Brain microvascular endothelial cell (primary cell): ENCODE data around the gene PTEN.
A peak's percentile ranks its signal among the peaks of the same experiment; 100 is the strongest.

Experiments used
- DNase-seq: peaks from one replicate; pipeline ENCODE4 v3.0.0-alpha.2; 2020
- H3K27ac ChIP-seq: fragments of 250-450 bp; sonication (Bioruptor Pico); 2 replicates; pipeline ENCODE4 v1.5.1; 2020; ENCODE audit warnings: mild to moderate bottlenecking, moderate library complexity
- H3K27me3 ChIP-seq: fragments of 250-450 bp; sonication (Bioruptor Pico); replicated peaks from 2 replicates; pipeline ENCODE4 v1.5.1; 2020; ENCODE audit warnings: mild to moderate bottlenecking
- H3K36me3 ChIP-seq: fragments of 250-450 bp; sonication (Bioruptor Pico); replicated peaks from 2 replicates; pipeline ENCODE4 v1.5.1; 2020; ENCODE audit warnings: mild to moderate bottlenecking
- H3K4me3 ChIP-seq: 2 replicates; pipeline ENCODE4 v1.5.1; 2011; ENCODE audit warnings: low read depth, mild to moderate bottlenecking, control low read depth, low read length, moderate library complexity
- in situ Hi-C: cut with HindIII; loops from 2 replicates; pipeline ENCODE4 v1.10.0; 2017; ENCODE audit warnings: low sequenced_read_pairs, low pct_ligation_motif_present
- TF ChIP-seq, protein P1 (sequence below): IDR thresholded peaks from 2 replicates; pipeline ENCODE4 v1.5.1; 2011; ENCODE audit warnings: low read depth, mild to moderate bottlenecking, moderate library complexity, low read length, control low read depth, inconsistent platforms; ENCODE audit errors: missing control alignments

The PTEN gene

DNA sequence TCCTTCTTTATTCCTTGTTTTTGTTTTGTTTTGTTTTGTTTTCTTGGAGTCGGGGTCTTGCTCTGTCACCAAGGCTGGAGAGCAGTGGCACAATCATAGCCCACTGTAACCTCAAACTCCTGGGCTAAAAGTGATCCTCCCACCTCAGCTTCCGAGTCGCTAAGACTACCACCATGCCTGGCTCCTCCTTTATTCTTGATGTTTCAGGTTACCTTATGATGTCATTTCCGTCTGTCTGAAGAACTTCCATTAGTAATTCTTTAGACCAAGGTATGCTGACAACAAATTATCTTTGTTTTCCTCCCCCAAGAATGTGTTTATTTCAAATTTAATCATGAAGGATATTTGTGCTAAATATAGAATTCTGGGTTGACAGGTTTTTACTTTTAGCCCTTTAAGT is 27.3 kb upstream of the PTEN start:
- no peak for DNase-seq
- in situ Hi-C loops = no loop called here
- H3K36me3 ChIP-seq = no peaks in the 10 kb centered on the region
- TF ChIP-seq, protein P1, sequence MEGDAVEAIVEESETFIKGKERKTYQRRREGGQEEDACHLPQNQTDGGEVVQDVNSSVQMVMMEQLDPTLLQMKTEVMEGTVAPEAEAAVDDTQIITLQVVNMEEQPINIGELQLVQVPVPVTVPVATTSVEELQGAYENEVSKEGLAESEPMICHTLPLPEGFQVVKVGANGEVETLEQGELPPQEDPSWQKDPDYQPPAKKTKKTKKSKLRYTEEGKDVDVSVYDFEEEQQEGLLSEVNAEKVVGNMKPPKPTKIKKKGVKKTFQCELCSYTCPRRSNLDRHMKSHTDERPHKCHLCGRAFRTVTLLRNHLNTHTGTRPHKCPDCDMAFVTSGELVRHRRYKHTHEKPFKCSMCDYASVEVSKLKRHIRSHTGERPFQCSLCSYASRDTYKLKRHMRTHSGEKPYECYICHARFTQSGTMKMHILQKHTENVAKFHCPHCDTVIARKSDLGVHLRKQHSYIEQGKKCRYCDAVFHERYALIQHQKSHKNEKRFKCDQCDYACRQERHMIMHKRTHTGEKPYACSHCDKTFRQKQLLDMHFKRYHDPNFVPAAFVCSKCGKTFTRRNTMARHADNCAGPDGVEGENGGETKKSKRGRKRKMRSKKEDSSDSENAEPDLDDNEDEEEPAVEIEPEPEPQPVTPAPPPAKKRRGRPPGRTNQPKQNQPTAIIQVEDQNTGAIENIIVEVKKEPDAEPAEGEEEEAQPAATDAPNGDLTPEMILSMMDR = no peak
- no peak overlapping the region for H3K27ac ChIP-seq
- H3K4me3 ChIP-seq = no peak overlapping the region
- H3K27me3 ChIP-seq = no peaks in the 10 kb centered on the region

DNA sequence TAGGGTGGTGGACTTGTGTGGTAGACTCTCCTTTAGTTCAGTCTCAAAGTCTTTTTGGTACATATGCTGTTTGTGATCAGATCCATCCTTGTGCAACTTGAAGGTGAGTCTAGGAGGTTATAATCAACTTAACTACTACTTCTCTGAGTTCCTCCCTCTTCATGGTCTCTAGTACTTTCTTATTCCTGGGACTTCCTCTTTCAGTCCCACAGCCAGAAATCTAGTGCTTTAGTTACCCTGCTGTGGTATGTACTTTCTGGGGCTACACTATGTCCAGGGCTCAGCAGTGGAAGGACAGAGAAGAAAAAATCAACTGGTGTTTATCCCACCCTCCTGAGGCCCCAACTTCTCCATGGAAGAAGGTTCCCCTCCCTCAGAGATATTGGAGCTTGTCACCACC is 26.0 kb upstream of the PTEN start:
- H3K36me3 ChIP-seq = no peaks in the 10 kb centered on the region
- TF ChIP-seq, protein P1 = no peak
- H3K4me3 ChIP-seq = no peak overlapping the region
- DNase-seq = no peak
- in situ Hi-C loops = no loop called here
- no peak overlapping the region for H3K27ac ChIP-seq
- H3K27me3 ChIP-seq = no peaks in the 10 kb centered on the region

DNA sequence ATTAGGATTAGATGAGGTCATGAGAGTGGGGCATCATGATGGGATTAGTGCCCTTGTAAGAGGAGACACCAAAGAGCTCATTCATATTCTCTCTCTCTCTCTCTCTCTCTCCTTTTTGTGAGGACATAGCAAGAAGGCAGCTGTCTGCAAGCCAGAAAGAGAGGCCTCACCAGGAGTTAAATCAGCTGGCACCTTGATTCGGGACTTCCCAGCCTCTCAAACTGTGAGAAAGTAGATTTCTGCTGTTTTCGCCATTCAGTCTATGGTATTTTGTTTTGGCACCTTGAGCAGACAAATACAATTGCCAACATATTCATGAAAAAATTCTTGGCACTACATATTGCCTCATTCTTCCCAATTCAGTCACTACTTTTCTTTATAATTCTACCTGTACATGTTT is 24.8 kb upstream of the PTEN start:
- TF ChIP-seq, protein P1 = no peak
- no peak for DNase-seq
- Histone ChIP-seq H3K36me3 (no peaks in the 10 kb centered on the region), H3K27me3 (no peaks in the 10 kb centered on the region), H3K4me3 (no peak overlapping the region), H3K27ac (no peak overlapping the region)
- in situ Hi-C loops = no loop called here

- Histone ChIP-seq H3K36me3 (no peaks in the 10 kb centered on the region), H3K27me3 (no peaks in the 10 kb centered on the region), H3K27ac (no peak overlapping the region), H3K4me3 (no peak overlapping the region)
- no peak for DNase-seq
- TF ChIP-seq, protein P1 = no peak
- in situ Hi-C loops = no loop called here
Measured at GRCh38 chr10:87841186-87841585, 22.2 kb upstream of the PTEN start.

DNA sequence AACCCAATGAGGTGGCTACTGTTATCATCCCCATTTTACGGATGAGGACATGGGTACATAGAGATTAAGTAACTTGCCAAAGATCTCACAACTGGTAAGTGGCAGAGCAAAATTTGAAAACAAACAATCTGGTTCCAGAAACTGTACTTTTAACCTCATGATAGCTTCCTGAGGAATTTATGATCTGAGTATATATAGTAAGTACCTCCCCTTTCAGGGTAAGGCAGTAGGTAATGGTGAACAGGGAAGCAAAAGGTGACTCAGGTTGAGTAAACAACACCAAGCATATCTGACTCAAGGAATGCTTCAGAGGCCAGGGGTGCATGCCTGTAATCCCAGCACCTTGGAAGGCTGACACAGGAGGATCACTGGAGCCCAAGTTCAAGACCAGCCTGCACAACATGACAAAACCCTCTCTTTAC is 21.2 kb upstream of the PTEN start:
- TF ChIP-seq, protein P1 = no peak
- in situ Hi-C loops = no loop called here
- Histone ChIP-seq H3K36me3 (no peaks in the 10 kb centered on the region), H3K4me3 (no peak overlapping the region), H3K27ac (no peak overlapping the region), H3K27me3 (no peaks in the 10 kb centered on the region)
- no peak for DNase-seq

DNA sequence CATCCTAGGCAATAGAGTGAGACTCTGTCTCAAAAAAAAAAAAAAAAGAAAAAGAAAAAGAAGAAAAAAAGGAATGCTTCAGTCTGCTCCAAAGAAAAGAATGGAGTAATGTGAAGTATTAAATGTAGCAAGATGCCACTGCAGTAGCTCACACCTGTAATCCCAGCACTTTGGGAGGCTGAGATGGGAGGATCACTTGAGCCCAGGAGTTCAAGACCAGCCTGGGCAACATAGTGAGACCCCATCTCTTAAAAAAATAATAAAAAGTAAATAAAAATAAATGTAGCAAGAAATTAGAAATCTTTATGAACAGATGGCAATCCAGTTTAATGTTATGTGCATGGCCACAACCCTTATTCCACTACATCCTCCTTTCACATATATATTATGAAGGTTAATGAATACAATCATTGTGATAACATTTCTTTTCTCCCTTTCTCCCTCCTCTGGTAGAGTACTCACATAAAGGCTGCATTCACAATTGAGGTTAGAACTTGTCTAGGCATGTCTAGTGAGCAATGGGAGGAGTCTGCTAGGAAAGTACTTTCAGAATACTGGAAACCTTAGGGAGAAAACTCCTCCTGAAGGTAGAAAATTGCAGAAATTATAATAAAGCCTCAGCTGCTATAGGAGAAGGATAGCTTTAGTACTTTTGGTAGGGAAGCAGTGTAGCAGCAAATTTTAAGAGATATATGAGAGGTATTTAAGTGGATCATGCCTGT is 20.5 kb upstream of the PTEN start:
- peak overlapping the region; percentile 63 for H3K27ac ChIP-seq
- H3K27me3 ChIP-seq = no peaks in the 10 kb centered on the region
- peak; percentile 68 for DNase-seq
- no peak overlapping the region for H3K4me3 ChIP-seq
- TF ChIP-seq, protein P1 = no peak
- in situ Hi-C loops = no loop called here
- no peaks in the 10 kb centered on the region for H3K36me3 ChIP-seq
